NCI-H187 treated with DMSO at 0.1 percent for 48 hours (cell line): Measurements from ENCODE around the gene KRT17.

ENCODE experiments used
- DNase-seq: peaks from one replicate; lab custom pipeline; 2025; lab: John Stamatoyannopoulos, UW

Gene KRT17

DNA sequence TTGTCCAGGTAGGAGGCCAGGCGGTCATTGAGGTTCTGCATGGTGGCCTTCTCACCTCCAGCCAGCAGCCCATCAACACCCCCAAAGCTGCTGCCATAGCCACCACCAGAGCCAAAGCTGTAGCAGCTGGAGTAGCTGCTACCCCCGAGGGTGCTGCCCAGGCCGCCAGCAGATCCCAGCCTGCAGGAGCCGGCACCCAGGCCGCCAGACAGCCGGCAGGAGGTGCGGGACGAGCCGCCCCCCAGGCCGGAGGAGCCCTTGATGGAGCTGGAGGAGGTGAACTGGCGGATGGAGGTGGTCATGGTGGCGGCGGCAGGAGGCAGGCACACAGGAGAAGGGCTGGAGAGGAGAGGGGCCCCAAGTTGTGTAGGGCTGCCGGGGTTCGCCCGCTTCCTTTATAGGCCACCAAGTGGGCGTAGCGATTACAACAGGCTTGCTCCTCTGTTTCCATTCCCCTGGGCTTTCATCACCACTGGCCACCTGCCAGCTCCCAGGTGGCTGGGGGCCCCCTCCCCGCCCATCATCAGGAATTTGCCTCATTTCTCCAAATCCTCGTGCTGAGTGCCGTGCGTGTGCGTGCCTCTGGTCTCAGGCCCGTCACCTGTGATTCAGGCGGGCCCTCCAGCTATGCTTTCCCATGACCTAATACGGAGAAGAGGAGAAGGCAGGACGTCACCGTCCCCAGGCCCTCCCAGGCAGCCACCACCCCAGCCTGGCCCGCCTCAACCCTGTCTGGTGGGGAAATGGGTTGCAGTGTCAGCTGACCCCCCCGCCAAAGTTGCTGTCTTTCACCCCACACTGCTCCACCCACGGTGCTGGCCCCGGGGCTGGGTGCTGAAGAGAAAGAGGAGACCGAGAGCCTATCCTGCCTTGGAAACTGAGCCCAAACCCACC lies at the start of gene KRT17:
TSS of gene KRT17 (minus strand) at position 368 of the 894 bp plus-strand sequence. CDS start at position 302, 66 bp downstream.
- no peak for DNase-seq

DNA sequence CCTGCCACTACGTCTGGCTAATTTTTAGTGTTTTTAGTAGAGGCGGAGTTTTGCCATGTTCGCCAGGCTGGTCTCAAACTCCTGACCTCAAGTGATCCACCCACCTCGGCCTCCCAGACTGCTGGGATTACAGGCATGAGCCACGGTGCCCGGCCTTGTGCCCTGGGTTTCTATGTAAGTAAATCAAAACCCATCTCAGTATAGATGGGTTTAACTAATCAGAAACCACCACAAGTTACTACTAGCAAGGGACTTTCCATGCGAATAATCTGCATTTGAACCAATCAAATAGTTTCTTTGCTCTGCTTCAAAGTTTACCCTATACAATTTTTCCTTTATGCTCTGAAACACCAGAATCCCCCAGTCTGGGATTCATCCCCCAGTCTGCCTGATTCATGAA lies 47.8 kb upstream of the KRT17 start:
- no peak for DNase-seq

DNA sequence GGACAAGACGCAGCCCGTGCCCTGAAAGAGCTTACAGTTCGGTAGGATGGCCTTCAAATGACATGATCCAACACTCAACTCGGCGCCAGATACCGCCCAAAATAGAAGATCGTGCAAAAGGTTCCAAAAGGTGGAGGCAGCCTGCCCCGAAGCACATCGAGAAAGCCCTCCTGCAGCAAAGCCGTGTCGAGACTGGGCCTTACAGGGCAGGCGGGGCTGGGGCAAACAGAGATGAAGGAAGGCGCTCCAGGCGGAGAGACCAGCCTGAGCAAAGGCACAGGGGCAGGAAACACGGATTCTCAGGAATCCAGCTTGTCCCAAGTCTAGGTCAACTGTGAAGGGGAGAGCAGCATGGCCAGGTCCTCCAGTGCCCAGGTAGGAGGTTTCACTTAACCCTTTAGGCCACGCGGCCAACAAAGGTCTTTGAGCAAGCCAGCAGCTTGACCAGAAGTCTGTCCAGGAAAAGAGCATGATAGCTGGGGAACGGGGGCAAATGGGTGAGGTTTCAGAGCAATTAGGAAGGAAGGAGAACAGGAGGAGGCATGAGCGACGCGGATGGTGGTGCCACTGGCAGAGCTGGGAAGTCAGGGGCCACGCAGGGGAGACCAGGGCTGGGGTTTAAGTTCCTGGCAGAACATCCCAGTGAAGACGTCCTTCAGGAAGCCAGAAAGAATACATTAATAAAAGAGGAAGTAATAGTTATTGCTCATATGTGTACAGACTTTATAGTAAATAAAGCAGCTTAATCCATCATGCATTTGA lies 43.1 kb upstream of the KRT17 start:
- DNase-seq: no peak

DNA sequence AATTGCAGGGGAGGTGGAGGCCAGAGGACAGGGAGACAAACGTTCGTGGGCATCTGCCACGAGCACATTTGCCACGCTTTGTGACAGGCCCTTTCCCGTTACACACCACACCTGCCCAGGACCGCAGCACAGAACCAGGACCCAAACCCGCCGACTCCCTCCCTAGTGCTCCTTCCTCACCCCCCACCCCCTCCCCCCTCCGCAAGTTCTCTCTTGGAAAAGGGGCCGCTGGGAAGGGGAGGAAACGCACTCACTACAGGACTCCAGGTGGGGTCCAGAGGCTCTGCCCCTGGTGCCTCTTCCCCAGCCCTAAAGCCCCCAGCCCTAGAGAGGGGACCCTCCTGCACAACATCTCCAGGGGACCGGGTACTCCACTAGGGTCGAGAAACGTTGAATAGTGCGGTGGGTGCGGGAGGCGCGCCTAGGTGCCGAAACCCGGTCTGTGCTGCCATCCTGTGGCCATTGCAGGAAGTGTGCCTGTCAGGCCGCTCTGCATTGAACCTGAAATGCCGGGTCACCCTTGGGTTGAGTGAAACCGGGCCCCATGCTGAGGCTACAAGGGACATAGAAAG lies 42.4 kb upstream of the KRT17 start:
- peak; percentile 45 for DNase-seq

DNA sequence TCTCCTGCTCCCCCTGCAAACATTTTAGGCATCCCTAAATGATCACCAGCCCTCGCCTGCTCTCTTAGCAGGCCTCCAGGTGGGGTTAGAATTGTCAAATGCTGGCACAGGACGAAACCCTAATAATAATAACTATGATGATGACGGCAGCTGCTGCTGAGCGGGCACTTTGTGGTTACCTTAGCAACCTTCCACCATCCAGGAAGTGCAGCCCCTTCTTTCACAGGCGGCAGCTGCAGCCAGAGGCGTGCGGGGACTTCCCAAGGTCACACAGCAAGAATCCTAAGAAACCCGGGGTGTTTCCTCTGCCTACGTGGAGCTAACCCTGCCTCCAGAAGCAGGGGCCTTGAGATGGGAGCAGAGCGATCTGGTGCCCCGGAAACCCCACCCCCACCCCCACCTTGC lies 41.9 kb upstream of the KRT17 start:
- no peak for DNase-seq

DNA sequence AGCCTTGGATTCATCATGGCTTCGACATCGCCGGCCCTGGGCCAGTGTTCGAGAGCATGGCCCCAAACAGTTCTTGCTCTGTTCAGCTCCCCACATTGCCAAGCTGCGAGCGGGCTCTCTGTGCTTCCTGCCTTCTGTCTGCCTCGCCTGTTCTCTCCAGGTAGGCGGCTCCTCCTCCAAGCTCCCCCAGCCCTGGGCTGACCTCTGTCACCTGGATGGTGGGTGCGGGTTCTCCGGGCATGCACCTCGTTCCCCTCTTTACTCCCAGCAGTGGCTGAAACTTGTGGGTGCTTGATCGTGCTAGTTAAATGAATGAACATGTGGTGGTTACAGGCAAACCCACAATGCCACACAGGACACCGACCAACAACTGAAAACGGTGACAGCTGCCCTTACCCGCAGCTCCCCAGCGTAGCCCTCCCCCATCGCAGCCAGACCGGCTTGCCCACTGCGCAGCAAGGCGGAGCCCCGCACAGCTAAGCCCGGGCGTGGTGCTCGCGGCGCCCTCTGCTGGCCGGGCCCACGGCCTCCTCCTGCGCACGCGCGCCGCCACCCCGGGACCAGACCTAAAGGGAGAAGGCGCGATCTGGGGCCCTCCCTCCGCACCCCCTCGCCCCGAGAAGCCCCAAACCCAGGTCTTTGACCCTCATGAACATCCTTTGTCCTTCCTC lies 41.3 kb upstream of the KRT17 start:
- peak; percentile 30 for DNase-seq

DNA sequence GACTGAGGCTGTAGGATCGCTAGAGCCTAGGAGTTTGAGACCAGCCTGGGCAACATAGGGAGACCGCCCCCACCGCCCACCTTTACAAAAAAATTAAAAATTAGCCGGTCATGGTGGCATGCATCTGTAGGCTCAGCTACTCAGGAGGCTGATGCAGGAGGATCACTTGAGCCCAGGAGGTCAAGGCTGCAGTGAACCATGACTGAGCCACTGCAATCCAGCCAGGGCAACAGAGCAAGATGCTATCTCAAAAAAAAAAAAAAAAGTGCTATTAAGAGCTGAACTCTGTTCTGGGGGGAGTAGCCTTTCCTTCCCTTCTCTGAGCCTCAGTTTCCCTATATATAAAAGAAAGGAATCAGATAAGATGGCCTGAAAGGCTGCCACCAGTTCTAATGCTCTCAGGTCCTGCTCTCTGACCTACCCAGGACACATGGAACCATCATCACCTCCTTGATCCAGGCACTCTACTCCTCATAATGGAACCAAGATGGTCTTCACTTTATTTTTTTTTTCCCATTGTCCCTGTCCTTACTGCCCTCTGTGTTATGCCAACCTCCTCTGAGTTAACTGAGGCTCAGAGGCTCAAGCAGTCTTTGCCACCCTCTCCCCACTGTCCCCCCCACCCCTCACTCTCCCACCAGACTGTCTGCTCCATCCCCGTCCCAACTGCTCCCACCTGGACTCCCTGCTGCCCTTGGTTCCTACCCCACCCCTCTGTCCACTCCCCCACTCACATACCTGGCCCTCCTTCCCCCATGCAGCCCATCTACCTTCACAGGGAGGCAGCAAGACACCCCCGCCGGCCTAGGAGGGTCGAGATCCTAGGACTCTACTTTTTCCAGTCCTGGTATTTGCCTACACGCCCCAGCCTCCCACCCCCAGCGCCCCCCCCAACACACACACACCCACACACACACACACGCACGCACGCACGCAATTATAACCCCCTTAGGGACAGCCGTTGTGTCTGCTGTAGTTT lies 40.5 kb upstream of the KRT17 start:
- no peak for DNase-seq

DNA sequence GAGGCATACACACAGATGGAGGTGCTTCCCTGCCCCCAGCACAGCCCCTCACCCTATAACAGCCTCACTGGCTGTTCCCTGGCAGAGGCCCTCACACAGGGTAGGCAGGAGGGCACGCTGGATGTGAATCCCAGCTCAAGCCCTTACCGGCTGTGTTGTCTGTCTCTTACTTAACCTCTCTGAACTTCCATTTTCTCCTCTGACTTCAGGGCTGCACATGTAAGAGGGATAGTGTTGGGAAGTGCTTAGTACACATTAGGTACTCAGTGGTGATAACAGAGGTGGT lies 39.7 kb upstream of the KRT17 start:
- DNase-seq: no peak

DNA sequence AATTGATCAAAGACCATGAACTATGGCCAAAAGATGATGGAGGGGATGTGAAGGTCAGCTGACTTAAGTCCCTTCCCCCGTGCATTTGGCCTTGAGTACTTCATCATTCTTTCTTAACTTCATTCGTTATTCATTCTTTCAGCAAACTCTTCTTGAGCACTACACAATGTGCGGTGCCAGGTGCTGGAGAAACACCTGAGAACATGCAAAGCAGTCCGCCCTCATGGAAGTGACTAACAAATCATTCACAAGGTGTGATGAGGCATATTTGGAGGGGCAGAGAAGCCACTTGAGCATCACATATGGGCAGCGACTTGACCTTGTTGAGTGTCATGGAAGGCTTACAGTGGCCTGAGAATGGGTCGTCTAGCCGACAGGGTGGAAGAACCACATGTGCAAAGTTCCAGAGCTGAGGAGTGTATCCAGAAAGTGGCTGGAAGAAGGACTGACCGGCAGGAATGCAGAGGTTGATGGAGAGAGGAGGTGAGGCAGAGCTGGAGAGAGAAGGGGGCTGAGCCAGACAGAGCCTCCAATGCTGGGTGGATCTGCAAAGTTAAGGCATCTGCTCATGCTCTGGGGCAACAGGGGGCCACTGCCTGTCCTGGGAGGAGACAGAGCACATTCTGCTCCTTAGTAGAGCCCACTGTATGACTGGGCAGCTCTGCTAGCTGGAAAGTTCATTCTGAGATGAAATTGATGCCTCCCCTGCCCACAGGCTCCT lies 39.2 kb upstream of the KRT17 start:
- no peak for DNase-seq

DNA sequence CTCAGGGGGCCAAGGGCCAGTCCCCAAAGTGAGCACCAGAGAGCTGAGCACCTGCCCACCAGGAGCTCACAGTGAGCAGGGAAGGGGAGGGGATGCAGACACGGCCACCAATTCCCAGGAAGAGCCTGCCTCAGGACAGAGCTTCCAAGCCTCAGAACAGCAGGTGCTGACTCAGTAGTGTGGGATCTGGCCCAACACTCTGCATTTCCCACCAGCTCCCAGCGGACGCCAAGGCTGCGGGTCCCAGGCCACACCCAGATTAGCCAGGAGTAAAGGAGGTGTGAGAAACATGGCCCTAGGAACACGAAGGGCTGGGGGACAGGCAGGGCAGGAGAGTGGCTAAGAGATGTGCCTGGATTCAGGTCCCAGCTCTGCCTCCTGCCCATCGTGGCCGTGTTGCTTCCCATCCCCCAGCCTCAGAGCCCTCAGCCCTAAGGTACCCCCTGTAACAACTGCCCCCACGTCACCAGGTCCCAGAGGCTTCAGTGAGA lies 35.9 kb upstream of the KRT17 start:
- no peak for DNase-seq

DNA sequence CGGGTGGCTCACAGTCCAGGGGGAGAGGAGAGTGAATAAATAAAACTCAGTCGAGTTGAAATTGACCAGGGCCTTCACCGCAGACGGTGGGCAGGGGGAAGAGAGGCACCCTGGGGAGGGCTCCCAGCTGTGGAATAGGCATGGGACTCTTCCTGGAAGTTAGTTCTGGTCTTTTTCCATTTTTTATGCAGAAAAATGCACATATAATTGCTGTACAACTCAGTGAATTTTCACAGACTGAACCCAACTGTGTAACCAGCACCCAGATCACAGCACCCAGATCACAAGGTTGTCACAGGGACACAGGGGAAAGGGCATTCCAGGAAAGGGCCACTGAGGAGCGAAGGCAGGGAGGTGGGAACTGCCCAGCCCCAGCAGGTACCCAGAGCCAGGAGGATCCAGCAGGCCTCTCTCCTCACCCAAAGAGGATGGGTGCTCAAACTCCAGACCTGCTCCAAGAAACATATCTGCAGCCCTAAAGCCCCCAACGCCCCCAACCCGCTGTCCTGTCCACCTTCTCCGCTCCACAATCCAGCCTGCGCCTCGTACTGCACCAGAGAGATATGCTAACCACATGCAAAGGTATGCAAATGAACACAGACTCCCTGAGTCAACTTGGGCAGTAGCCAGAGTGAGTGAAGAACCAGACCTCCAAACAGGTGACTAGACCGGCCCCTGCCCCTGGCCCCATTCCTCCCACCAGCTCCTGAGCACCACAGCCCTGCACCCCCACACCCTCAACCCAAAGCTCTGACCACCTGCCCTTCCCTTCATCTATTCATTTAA lies 35.2 kb upstream of the KRT17 start:
- no peak for DNase-seq

DNA sequence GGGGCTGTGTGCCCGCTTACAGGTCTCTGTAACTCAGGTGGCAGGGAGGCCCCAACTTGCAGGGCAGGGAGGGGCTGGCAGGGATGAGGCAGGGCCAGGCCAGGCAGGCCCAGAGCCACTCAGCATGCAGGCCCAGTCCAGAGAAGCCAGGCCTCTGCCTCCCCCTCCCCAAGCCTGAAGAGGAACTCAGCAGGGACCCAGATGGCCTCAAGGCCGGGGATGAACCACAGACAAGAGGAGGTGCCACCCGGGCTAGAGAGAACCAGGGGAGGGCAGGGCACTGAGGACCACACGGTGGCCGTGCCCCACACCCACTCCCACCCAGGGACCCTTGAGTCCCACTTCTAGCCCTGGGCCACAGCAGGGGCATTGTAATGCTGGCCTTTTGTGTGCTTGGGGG lies 34.5 kb upstream of the KRT17 start:
- no peak for DNase-seq

DNA sequence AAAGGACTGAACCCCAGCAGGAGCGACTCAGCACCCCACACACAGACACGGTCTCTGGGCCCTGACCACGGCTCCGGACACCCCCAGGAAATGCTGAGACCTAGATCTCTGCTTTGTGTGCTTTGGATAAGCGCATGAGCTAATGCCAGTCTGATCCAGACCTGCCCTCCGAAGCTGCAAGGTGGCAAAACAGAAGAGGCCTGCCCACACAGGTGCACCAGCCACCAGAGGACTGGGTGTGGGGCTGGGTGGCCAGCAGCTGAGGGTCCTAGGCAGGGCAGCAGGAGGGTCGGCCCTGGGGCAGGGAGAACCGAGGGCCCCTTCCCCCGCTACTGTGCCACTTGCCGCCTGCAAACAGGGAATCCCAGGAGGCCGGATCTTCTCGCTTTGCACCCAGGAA lies 33.6 kb upstream of the KRT17 start:
- no peak for DNase-seq

DNA sequence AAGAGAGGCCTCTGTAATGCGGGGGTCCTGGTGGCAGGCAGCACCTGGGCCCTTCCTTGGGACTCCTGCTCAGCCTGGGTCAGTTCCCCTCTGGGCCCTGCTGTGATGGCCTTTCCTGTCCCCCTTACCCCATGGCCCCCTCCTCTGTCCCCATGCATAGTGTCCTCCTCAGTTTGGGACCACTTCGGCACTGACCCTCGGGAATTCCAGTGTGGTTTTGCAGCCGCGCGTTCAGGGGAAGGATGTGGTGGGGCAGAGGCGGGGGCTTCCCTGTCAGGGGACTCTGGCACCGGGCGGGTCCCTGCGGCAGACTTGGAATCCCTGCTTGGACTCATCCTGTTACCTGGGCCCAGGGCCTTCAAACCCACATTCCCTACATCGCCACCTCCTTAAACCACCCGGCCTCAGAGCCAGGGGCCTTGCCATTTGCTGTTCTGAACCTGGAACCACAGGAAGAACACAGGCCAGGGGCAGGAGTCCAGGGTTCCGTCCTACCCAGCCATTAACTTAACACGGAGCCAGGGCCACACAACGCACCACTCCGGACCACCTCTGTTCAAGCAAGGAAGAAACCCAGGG lies 32.9 kb upstream of the KRT17 start:
- DNase-seq: no peak

DNA sequence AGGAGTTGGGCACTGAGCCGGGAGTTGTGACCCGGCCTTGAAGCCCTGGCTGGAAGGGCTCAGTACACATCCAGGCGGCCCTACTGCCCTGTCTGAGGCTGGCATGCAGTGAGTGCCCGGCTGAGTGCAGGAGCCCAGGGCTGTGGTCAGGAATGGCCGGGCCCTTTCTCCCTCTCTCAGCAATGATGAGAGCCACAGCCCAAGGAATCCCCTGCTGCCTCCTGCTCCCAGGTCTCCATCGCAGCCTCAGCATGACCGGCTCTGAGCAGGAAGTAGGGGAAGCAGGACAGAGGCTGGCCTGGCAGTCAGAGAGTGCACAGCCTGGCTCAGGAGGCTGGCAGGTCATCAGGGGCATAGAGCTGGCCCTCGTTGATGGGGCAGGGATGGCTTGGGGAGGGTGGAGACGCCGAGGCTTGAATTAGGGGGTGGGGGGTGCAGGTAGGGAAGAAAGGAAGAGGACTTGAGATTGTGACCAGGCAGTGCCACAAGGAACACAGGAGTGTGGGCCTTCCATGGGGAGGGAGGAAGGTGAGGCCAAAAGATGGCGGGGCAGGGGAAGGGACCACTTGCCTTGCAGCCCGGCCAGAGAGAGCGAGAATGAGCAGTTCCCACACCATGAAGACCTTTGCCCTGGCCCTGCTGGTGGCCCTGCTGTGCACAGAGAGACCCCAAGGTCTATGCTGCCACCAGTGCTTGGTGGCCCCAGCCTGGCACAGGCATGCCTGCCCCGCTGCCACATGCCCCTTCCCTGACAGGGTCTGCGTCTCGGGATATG lies 32.1 kb upstream of the KRT17 start:
- no peak for DNase-seq

DNA sequence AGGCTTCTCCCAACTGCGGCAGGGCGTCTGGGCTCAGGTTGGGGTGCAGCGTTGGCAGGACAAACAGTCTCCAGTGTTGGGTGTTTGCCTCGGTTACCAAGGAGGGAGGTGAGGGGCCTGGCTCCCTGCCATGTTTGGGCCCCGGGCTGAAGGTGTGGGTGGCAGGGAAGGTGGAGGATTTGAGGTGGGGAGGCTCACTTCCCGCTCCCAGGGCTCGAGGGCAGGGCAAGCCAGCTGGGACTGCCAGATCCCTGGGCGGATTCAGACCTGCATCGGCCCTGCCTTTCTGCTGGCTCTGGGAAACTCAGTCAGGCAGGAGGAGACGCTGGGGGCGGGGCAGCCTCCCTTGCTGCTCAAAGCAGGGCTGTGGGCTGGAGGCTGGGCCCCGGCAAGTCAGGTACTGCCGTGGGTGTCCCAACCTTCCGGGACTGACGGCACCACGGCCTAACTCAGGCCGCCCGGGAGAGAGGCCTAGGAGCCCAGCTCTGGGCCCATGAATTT lies 31.3 kb upstream of the KRT17 start:
- DNase-seq: no peak

DNA sequence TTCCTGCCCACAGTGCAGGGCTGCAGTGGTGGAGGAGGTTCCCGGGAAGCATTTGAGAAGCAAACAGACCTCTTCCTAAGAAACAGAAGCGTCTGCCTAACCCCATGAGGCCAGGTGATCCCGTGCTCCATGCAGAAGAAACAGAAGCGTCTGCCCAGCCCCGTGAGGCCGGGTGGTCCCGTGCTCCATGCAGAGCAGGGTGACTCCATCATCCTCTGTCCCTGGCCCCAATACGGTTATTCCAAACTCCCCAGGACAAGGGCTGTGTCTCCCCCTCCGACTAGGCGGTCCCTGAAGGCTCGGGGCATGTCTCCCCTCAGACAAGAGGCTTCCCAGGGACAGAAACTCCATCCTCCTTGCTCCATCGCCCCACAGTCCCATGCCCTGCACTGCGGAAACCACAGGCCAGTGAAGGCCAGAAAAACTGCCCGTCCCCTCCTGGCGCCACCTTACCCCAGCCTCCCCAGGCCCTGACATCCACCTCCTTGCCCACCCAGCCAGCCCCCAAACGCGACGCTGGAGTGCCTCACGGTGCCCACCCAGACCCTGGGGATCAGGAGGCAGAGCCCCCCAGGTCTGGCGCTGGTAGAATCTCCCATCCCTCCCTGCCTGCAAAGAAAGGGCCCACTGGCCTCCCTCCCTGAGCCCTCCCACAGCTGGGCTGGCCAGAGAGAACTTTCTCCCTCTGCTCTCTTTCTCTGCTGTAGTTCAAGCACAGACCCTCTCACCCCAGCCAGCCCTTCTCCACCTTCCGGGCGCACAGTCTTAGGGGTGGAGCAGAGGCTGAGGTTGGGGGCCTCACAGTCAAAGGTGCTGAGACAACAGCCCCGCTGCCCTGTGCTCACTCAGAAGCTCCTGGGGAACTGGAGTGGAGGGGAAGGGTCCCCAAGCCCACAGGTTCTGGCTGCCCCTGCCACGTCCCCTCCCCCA lies 30.6 kb upstream of the KRT17 start:
- DNase-seq: no peak
